Rectal smooth muscle tissue (tissue), 1 donor: ENCODE measurements around the gene CCNY.

Source experiments
- H3K27ac ChIP-seq: one replicate; pipeline ENCODE4 v1.7.0; 2013; ENCODE audit warnings: low read depth, low read length, inconsistent platforms
- H3K27me3 ChIP-seq: one replicate; pipeline ENCODE4 v1.7.0; 2013; ENCODE audit warnings: low read length; ENCODE audit not compliant: control insufficient read depth, insufficient read depth
- H3K36me3 ChIP-seq: one replicate; pipeline ENCODE4 v1.7.0; 2013; ENCODE audit warnings: low read length; ENCODE audit not compliant: control insufficient read depth, insufficient read depth
- H3K4me1 ChIP-seq: one replicate; pipeline ENCODE4 v1.7.0; 2013; ENCODE audit warnings: low read length; ENCODE audit not compliant: control insufficient read depth, insufficient read depth
- H3K4me3 ChIP-seq: one replicate; pipeline ENCODE4 v1.7.0; 2013; ENCODE audit warnings: low read length
- H3K9ac ChIP-seq: one replicate; pipeline ENCODE4 v1.7.0; 2013; ENCODE audit warnings: low read length

The CCNY gene

GRCh38 chr10:35336921-35337823 lies 863 bp downstream of the CCNY start:
- Histone ChIP-seq H3K4me1 (peaks cover 11% of the 10 kb centered on the region), H3K27me3 (no peaks in the 10 kb centered on the region), H3K9ac (no peak overlapping the region)

GRCh38 chr10:35339942-35340341 lies 3.6 kb downstream of the CCNY start:
- Histone ChIP-seq H3K36me3 (no peaks in the 10 kb centered on the region), H3K9ac (no peak overlapping the region), H3K4me3 (no peak overlapping the region), H3K4me1 (peaks cover 4% of the 10 kb centered on the region), H3K27me3 (no peaks in the 10 kb centered on the region), H3K27ac (no peak overlapping the region)

More at GRCh38 chr10:35336921-35337823, 863 bp downstream of the CCNY start:
- H3K36me3 ChIP-seq, result no peaks in the 10 kb centered on the region
- H3K4me3 ChIP-seq, result peak overlapping the region; percentile 74
- H3K27ac ChIP-seq, result peak overlapping the region; percentile 71

DNA sequence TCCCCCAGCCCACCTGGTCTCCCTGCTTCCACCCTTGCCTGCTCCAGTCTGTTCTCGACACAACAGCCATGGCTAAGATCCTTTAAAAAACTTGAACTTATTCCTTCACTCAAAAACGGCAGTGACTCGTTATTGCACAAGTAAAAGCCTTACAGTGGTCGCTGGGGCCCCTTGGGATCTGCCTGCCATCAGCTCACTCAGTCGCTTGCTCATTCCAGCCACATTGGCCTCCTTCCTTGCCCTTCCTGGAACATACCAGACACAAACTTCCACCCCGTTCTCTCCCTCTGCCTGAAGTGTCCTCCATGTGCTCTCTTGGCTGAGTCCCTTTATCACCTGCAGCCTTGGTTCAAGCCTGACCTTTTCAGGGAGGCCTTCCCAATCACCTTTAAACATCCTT lies 4.7 kb downstream of the CCNY start:
- Histone ChIP-seq H3K4me1 (peaks cover 4% of the 10 kb centered on the region), H3K9ac (no peak overlapping the region), H3K27ac (no peak overlapping the region)

DNA sequence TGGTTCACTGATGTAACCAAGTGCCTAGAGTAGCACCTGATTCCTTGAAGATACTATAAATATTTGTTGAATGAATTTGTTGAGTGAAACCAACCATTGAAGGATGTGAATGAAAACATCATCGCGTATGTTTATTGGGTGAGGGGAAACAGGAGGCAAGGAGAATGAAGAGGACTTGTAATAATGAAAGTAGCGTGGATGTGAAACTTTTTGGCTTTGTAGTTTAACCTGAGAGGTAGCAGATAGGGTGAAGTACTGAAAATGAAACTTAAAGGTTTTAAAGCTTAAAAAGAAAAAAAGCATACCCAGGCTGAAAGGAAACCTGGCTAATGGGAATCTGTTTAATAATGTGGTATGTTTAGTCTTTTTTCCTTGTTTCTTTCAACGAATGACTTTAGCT lies 5.2 kb downstream of the CCNY start:
- Histone ChIP-seq H3K27me3 (no peaks in the 10 kb centered on the region), H3K27ac (no peak overlapping the region), H3K36me3 (no peaks in the 10 kb centered on the region), H3K4me1 (peaks cover 8% of the 10 kb centered on the region), H3K9ac (no peak overlapping the region), H3K4me3 (no peak overlapping the region)

More for the DNA sequence above, 4.7 kb downstream of the CCNY start:
- Histone ChIP-seq H3K36me3 (no peaks in the 10 kb centered on the region), H3K27me3 (no peaks in the 10 kb centered on the region), H3K4me3 (no peak overlapping the region)

DNA sequence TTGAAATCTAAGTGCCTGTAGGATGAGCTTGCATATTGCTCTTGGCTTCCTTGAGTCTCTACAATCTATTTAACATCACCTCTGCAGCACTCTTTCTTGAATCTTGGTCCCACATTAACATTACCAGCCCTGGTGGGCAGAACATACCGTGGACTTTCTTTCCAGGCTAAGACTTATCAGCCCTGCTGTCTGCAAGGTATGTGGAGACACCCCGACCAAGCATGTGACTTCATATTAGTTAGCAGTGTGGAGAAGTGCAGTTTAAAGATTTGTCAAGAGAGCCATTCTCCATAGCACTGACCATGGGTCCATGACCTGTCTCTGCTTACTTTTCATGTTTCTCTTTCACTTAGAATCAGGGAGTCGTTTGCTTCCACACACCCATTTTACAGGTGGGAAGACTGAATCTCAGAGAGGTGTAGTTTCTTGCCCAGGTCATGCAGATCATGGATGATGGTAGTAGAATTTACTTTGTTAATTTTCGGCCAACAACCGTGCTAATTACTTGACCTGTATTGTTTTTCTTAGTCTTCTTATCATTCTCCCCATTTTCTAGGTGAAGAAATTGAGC lies 6.0 kb downstream of the CCNY start:
- Histone ChIP-seq H3K9ac (no peak overlapping the region), H3K4me3 (no peak overlapping the region), H3K36me3 (no peaks in the 10 kb centered on the region), H3K27me3 (no peaks in the 10 kb centered on the region), H3K27ac (no peak overlapping the region), H3K4me1 (peaks cover 12% of the 10 kb centered on the region)

DNA sequence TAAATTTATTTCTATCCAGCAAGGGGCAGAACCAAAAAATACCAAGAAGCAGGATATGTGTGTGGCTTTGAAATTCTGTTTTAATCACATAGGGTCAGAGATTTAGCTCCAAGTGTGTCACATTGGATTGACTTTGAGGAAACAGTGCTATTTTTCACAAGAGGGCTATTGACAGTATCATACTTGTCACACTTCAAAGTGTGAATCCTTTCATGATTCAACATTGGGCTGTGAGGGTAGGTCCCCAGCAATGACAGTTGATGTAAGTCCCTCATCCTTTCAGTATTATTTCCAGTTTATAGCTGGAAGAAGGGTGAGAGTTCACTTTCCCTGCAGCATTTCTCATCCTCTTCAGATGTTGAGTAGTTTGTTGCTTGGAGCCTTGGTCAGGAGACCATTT lies 7.4 kb downstream of the CCNY start:
- Histone ChIP-seq H3K27me3 (no peaks in the 10 kb centered on the region), H3K36me3 (no peaks in the 10 kb centered on the region), H3K9ac (no peak overlapping the region), H3K4me3 (no peak overlapping the region), H3K4me1 (peaks cover 16% of the 10 kb centered on the region), H3K27ac (no peak overlapping the region)

DNA sequence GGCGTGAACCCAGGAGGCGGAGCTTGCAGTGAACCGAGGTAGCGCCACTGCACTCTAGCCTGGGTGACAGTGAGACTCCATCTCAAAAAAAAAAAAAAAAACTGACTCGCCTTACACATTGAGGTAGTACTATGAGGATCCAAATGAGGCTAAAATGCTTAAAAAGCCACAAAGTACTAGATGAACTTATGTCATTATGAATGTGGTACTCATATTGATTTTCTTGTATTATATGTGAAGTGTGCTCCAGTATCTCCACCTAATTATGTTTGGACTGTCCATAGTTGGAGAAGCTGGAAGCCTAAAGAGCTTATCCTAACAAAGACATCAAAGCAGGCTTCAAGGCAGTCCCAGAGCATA lies 9.1 kb downstream of the CCNY start:
- Histone ChIP-seq H3K9ac (no peak overlapping the region), H3K4me1 (peaks cover 12% of the 10 kb centered on the region), H3K36me3 (no peaks in the 10 kb centered on the region), H3K27ac (no peak overlapping the region), H3K4me3 (no peak overlapping the region), H3K27me3 (no peaks in the 10 kb centered on the region)

DNA sequence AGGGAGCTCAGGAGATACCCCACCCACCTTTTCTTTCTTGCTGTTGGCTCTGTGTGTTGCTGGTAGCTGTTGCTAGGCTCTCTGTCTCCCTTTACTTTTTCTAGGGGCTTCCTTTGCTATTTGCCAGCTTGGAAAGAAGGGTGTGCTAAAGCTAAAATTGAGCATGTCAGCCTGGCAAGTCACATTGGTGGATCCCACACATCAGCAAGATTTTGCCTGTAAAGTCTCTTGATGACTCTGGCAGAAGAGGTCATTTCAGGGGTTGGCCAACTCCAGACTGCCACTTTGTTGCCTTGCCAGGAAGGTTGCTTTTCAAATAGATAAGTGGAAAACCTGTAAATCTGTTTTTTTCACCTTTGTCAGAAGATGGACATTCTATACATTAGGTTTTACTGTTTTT lies 9.9 kb downstream of the CCNY start:
- peaks cover 12% of the 10 kb centered on the region for H3K4me1 ChIP-seq
- H3K36me3 ChIP-seq, result no peaks in the 10 kb centered on the region
- H3K9ac ChIP-seq, result no peak overlapping the region
- H3K4me3 ChIP-seq, result no peak overlapping the region
- H3K27me3 ChIP-seq, result no peaks in the 10 kb centered on the region
- H3K27ac ChIP-seq, result no peak overlapping the region

DNA sequence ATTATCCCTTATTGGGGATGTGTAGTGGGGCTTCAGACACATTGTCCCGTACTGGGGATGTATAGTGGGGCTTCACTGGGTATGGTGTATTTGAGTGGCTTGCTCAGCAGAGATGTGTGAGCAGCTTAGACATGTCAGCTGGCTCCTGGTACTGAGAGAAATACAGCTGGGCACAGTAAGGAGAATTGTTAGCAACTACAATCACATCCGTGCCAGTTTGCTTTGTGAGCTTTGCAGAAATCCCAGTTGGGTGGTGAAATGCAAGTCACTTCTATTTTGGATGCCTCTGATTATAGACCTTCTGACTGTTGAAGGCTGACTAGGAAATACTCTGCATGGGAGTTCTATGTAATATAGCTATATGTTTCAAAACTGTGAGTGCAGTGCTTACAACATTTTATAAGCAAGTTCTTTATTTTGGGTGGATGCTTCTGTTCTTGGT lies 10.8 kb downstream of the CCNY start:
- H3K27ac ChIP-seq, result no peak overlapping the region
- no peaks in the 10 kb centered on the region for H3K27me3 ChIP-seq
- H3K36me3 ChIP-seq, result no peaks in the 10 kb centered on the region
- peaks cover 14% of the 10 kb centered on the region for H3K4me1 ChIP-seq
- no peak overlapping the region for H3K4me3 ChIP-seq
- H3K9ac ChIP-seq, result no peak overlapping the region

DNA sequence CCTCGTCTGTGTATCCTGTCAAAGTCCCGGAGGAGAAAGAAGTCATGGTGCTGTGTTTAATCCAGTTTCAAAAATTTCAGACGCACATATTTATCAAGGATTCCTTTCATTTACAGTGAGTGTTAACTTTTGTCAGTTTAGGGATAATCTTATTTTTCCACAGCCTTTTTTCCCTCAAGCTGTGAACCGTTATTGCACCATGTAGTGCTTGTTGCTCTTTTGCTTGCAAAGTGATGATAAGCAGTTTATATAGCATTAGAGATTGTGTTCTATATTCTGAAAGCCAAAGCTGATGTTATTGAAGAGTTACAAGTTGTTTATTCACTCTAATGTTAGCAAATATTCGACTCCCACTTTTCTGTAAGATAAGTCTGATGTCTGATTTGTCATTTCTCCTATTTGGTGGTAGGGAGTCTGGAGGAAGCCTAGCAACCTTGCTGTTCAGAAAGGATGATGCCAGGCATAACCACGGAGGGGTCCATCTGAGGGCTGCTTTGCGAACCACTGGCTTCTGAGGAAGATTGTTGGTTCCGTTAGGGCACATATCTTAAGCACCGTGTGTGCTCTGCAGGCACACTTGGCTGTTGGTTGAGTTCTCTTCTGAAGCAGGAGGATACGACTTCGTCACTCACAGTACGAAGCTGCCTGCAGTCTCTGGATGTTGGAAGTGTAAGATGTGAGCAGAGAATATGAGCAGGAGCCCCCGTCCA lies 11.7 kb downstream of the CCNY start:
- Histone ChIP-seq H3K27ac (no peak overlapping the region), H3K4me1 (peaks cover 14% of the 10 kb centered on the region), H3K4me3 (no peak overlapping the region), H3K36me3 (no peaks in the 10 kb centered on the region), H3K9ac (no peak overlapping the region), H3K27me3 (no peaks in the 10 kb centered on the region)

DNA sequence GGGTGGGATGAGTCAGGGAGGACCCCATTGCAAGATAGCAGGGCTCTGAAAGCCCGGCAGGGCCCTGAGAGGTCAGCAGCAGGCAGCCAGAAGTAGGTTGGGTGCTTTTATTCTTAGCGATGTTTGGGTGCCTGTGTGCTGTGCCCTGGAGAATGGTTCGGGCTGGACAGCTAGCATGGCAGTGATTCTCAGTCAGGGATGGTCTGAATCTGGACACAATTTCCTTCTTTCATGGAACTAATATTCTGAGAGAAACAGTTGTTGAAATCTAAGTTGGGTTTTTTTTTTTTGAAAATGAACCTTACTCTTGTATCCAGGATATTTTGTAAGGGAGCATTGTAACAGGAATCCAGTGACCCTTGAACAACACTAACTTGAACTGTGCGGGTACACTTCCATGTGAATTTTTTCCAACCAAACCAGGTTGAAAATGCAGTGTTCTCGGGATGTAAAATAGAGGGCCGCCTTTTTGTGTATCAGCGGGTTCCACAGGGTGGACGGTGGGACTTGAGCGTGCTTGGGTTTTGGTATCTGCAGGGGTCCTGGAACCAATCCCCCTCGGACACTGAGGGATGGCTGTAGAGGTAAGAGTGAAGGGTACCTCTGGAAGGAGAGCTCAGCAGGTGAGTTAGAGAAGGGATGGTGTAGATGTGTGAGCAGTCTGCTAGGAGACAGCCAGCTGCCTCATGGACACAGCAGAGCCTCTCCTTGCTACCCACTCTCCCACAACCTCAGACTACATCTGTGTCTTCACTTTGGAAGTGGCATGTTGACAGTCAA lies 12.5 kb downstream of the CCNY start:
- Histone ChIP-seq H3K27ac (no peak overlapping the region), H3K9ac (no peak overlapping the region), H3K4me1 (peaks cover 14% of the 10 kb centered on the region), H3K4me3 (no peak overlapping the region), H3K27me3 (no peaks in the 10 kb centered on the region), H3K36me3 (no peaks in the 10 kb centered on the region)

- Histone ChIP-seq H3K27ac (no peak overlapping the region), H3K36me3 (no peaks in the 10 kb centered on the region), H3K4me1 (peaks cover 14% of the 10 kb centered on the region), H3K4me3 (no peak overlapping the region), H3K9ac (no peak overlapping the region), H3K27me3 (no peaks in the 10 kb centered on the region)
These were observed 13.1 kb downstream of the CCNY start for GRCh38 chr10:35349389-35349915.
